ENCODE measurements around the gene GPRC6A.
"Not testable (repeated sequence)": the region's sequence is repeated elsewhere in the genome, so short reads cannot be mapped to it uniquely, and the experiment has no call there.

GPRC6A gene

GRCh38 chr6:116828983-116829382, at the start of gene GPRC6A:
GPRC6A (minus strand) TSS chr6:116829083; CDS start chr6:116829013, 70 bp downstream.
- no peak for DNase-seq

GRCh38 chr6:116877743-116878142, 48.9 kb upstream of the GPRC6A start:
- DNase-seq = no peak

- DNase-seq = no peak
These were observed 48.0 kb upstream of the GPRC6A start, which contains the start of gene RFX6 for GRCh38 chr6:116876635-116877611. RFX6 (plus strand) TSS chr6:116877242; CDS start chr6:116877276, 34 bp downstream.

- DNase-seq = no peak
These were observed 47.2 kb upstream of the GPRC6A start for GRCh38 chr6:116876107-116876506.

- DNase-seq = no peak
These were observed 43.9 kb upstream of the GPRC6A start for GRCh38 chr6:116872771-116873170.

- no peak for DNase-seq
These were observed 37.5 kb upstream of the GPRC6A start for GRCh38 chr6:116866281-116866871.

GRCh38 chr6:116859264-116859663, 30.4 kb upstream of the GPRC6A start:
- no peak for DNase-seq

- DNase-seq = no peak
These were observed 29.2 kb upstream of the GPRC6A start for GRCh38 chr6:116858060-116858459.

- peak; percentile 17 to 18 for DNase-seq
These were observed 18.3 kb upstream of the GPRC6A start for GRCh38 chr6:116847227-116847626.

- DNase-seq = no peak
These were observed 13.6 kb upstream of the GPRC6A start for GRCh38 chr6:116842459-116842858.

GRCh38 chr6:116840091-116840490, 11.2 kb upstream of the GPRC6A start:
- DNase-seq = peak; percentile 3 to 14

GRCh38 chr6:116836606-116837342, 7.9 kb upstream of the GPRC6A start:
- DNase-seq = no peak

- not testable (repeated sequence) for DNase-seq
These were observed 5.6 kb upstream of the GPRC6A start for GRCh38 chr6:116834526-116834925.

GRCh38 chr6:116827561-116828240, 1.2 kb downstream of the GPRC6A start:
- no peak for DNase-seq

GRCh38 chr6:116816336-116816735, 12.5 kb downstream of the GPRC6A start:
- not testable (repeated sequence) for DNase-seq

- no peak for DNase-seq
These were observed 16.7 kb downstream of the GPRC6A start for GRCh38 chr6:116812051-116812650.

GRCh38 chr6:116801971-116802370, 26.9 kb downstream of the GPRC6A start:
- no peak for DNase-seq

GRCh38 chr6:116799945-116800344, 28.9 kb downstream of the GPRC6A start:
- no peak for DNase-seq

- no peak for DNase-seq
These were observed 31.3 kb downstream of the GPRC6A start for GRCh38 chr6:116797585-116797984.

- no peak for DNase-seq
These were observed 35.7 kb downstream of the GPRC6A start for GRCh38 chr6:116793224-116793623.

GRCh38 chr6:116783852-116784251, 45.0 kb downstream of the GPRC6A start:
- no peak for DNase-seq

- DNase-seq = peak; percentile 39 to 74
These were observed 49.2 kb downstream of the GPRC6A start for GRCh38 chr6:116779573-116780164.
